ENCODE results near the gene SPPL3.

DNA sequence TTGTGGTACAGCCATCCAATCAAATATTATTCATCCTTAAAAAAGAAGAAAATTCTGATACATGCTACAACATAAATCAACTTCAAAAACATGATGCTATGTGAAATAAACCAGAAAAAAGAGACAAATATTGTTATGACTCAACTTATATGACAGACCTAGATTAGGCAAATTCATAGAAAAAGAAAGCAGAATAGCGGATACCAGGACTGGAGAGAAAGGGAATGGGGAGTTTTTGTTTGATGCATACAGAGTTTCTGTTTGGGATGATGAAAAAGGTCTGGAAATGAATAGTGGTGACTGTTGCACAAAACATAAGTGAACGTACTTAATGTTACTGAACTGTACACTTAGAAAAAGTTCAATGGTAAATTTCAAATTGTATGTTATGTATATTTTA is 82.3 kb downstream of the SPPL3 start:
- no peak for TF ChIP-seq EZH2 (IDR thresholded peaks at IDR 0.05)
- TF ChIP-seq, protein P1, sequence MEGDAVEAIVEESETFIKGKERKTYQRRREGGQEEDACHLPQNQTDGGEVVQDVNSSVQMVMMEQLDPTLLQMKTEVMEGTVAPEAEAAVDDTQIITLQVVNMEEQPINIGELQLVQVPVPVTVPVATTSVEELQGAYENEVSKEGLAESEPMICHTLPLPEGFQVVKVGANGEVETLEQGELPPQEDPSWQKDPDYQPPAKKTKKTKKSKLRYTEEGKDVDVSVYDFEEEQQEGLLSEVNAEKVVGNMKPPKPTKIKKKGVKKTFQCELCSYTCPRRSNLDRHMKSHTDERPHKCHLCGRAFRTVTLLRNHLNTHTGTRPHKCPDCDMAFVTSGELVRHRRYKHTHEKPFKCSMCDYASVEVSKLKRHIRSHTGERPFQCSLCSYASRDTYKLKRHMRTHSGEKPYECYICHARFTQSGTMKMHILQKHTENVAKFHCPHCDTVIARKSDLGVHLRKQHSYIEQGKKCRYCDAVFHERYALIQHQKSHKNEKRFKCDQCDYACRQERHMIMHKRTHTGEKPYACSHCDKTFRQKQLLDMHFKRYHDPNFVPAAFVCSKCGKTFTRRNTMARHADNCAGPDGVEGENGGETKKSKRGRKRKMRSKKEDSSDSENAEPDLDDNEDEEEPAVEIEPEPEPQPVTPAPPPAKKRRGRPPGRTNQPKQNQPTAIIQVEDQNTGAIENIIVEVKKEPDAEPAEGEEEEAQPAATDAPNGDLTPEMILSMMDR (IDR thresholded peaks at IDR 0.05): no peak
